Measurements from ENCODE around the gene FRAS1. TPM values are rescaled to one million over a fixed set of nuclear protein-coding genes. Genes with fewer than 3 reads are reported as not detected.

Gene FRAS1
- total RNA-seq, 1 donor from 2014 or later, result not detected

DNA sequence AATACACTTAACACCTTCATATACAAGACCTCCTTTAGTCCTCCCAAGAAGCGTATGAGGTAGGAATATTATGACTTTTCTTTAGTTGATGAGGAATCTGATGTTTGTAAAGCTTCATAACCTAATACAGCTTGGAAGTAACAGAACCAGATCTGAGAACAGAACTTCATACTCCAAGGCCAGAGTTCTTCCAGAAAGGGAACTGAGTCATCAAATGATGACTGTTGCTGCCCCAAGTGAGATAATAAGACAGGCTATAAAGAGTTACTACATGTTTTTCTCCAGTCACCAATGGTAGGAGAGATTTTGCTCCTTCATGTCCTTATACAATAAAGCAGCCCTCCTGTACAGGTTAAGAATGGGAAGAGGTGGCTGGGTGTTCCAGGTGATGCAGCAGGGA lies 420.2 kb downstream of the FRAS1 start:
- ATAC-seq (ENCODE audit: low read depth), result no peak
- Mint-ChIP-seq H3K27ac (no peak overlapping the region), H3K4me3 (no peak overlapping the region), H3K36me3 (ENCODE audit: low read depth) (no peaks in the 10 kb centered on the region), H3K9me3 (no peaks in the 10 kb centered on the region), H3K27me3 (peaks cover 2% of the 10 kb centered on the region), H3K4me1 (no peaks in the 10 kb centered on the region)
- intact Hi-C loops (cut with micrococcal nuclease), result no loop called here
- TF ChIP-seq, protein P1, sequence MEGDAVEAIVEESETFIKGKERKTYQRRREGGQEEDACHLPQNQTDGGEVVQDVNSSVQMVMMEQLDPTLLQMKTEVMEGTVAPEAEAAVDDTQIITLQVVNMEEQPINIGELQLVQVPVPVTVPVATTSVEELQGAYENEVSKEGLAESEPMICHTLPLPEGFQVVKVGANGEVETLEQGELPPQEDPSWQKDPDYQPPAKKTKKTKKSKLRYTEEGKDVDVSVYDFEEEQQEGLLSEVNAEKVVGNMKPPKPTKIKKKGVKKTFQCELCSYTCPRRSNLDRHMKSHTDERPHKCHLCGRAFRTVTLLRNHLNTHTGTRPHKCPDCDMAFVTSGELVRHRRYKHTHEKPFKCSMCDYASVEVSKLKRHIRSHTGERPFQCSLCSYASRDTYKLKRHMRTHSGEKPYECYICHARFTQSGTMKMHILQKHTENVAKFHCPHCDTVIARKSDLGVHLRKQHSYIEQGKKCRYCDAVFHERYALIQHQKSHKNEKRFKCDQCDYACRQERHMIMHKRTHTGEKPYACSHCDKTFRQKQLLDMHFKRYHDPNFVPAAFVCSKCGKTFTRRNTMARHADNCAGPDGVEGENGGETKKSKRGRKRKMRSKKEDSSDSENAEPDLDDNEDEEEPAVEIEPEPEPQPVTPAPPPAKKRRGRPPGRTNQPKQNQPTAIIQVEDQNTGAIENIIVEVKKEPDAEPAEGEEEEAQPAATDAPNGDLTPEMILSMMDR (IDR thresholded peaks at IDR 0.05), result no peak
- POLR2A ChIA-PET, result no interaction called here
- DNase-seq, result no peak
- CTCF ChIA-PET, result no interaction called here

DNA sequence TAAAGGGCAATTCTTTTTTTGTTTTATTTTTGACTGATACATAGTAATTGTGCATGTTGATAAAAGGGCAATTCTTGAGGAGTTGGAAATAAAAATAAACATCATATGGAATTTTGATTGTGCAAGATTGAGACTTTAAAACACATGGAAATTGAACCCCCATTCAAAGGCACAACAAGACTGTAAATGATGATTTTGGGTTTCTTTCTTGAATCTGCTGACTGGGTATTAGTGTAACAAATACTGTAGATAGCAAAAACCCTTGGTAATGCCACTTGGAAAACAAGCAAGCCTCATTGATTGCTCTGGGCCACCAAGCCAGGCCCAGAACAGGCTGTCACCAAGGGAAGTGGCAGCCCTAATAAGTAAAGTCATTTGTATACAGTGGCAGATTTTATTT lies 421.4 kb downstream of the FRAS1 start:
- Mint-ChIP-seq H3K27me3 (peaks cover 5% of the 10 kb centered on the region), H3K27ac (no peak overlapping the region), H3K9me3 (no peaks in the 10 kb centered on the region), H3K4me1 (no peaks in the 10 kb centered on the region), H3K4me3 (no peak overlapping the region), H3K36me3 (ENCODE audit: low read depth) (no peaks in the 10 kb centered on the region)
- ATAC-seq (ENCODE audit: low read depth), result no peak
- intact Hi-C loops (cut with micrococcal nuclease), result no loop called here
- no peak for DNase-seq
- ChIA-PET POLR2A (no interaction called here), CTCF (no interaction called here)
- TF ChIP-seq, protein P1 (IDR thresholded peaks at IDR 0.05), result no peak

DNA sequence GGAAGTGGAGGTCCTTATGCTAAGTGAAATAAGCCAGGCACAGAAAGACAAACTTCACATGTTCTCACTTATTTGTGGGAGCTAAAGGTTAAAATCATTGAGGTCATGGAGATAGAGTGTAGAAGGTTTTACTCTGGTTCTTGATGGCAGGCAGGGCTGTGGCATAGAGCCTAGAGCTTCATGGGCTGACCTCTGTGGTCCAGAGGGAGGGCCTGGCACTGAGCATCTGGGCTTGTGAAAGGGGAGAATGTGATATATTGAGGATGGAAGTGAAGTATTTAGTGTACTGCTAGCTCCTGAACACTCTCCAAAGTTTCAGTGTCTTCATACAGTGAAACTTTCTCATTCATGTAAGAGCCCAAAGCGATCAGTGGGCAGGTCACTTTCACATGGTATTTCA lies 423.2 kb downstream of the FRAS1 start:
- POLR2A ChIA-PET, result no interaction called here
- H3K27ac Mint-ChIP-seq, result no peak overlapping the region
- CTCF ChIA-PET, result no interaction called here
- H3K27me3 Mint-ChIP-seq, result peaks cover 10% of the 10 kb centered on the region
- intact Hi-C loops (cut with micrococcal nuclease), result no loop called here
- no peaks in the 10 kb centered on the region for H3K9me3 Mint-ChIP-seq
- no peaks in the 10 kb centered on the region for H3K4me1 Mint-ChIP-seq
- DNase-seq, result no peak
- no peak for ATAC-seq (ENCODE audit: low read depth)
- no peaks in the 10 kb centered on the region for H3K36me3 Mint-ChIP-seq (ENCODE audit: low read depth)
- TF ChIP-seq, protein P1 (IDR thresholded peaks at IDR 0.05), result no peak
- H3K4me3 Mint-ChIP-seq, result no peak overlapping the region

DNA sequence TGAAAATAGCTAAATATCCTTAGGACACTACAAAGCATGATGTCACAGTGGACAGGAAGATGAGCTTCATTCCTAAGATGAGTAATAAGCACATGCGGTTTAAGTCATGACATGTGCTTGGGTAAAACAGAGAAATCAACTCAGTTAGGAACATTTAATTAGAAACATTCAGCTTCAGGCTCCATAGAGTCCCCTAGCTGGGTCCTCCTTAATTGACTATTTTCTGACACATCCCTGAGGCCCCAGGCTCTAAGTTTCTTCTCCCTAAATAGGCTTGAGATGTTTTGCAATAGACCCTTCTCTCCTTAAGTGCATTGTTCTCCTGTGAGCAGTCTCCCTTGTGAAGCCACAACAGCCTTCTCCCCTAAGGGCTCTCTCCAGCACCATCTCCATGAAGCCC lies 424.1 kb downstream of the FRAS1 start:
- no peaks in the 10 kb centered on the region for H3K36me3 Mint-ChIP-seq (ENCODE audit: low read depth)
- ChIA-PET CTCF (no interaction called here), POLR2A (no interaction called here)
- no peaks in the 10 kb centered on the region for H3K4me1 Mint-ChIP-seq
- intact Hi-C loops (cut with micrococcal nuclease), result no loop called here
- TF ChIP-seq, protein P1 (IDR thresholded peaks at IDR 0.05), result no peak
- no peaks in the 10 kb centered on the region for H3K9me3 Mint-ChIP-seq
- H3K27me3 Mint-ChIP-seq, result peaks cover 10% of the 10 kb centered on the region
- ATAC-seq (ENCODE audit: low read depth), result no peak
- H3K27ac Mint-ChIP-seq, result no peak overlapping the region
- no peak for DNase-seq
- no peak overlapping the region for H3K4me3 Mint-ChIP-seq

DNA sequence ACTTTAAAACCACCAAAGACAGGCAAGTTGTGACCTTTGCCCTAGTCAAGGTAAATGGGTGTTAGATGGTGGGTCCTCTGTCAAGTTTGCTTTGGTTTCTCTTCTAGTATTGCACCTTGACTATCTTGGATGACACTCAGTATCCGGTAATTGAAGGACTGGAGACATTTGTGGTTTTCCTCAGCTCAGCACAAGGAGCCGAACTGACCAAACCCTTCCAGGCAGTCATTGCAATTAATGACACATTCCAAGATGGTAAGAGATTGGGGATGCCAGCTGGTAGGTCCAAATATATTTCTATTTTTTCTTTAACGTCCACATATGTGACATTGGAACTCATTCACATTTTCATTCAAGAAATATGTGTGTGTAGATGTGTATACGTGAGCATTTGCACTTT lies 425.2 kb downstream of the FRAS1 start:
- no peak for DNase-seq
- ChIA-PET POLR2A (no interaction called here), CTCF (no interaction called here)
- Mint-ChIP-seq H3K27me3 (peaks cover 11% of the 10 kb centered on the region), H3K27ac (no peak overlapping the region), H3K9me3 (no peaks in the 10 kb centered on the region), H3K4me3 (no peak overlapping the region), H3K36me3 (ENCODE audit: low read depth) (no peaks in the 10 kb centered on the region), H3K4me1 (no peaks in the 10 kb centered on the region)
- TF ChIP-seq, protein P1 (IDR thresholded peaks at IDR 0.05), result no peak
- intact Hi-C loops (cut with micrococcal nuclease), result no loop called here
- ATAC-seq (ENCODE audit: low read depth), result no peak

Measured in activated B cell treated with CpG ODN at 0.5 μM for 24 hours (primary cell).